Measurements from ENCODE around the gene TEP1. TPM values are rescaled to one million over a fixed set of nuclear protein-coding genes. Genes with fewer than 3 reads are reported as not detected.

TEP1 gene
- polyA plus RNA-seq, 3 donors: 2.3 to 78.9 (median 7.1) TPM

GRCh38 chr14:20327005-20327869, 86.1 kb downstream of the TEP1 start:
- Histone ChIP-seq H3K79me2 (ENCODE audit: insufficient read depth, low read length) (peaks cover 23% of the 10 kb centered on the region), H4K20me1 (ENCODE audit: insufficient read depth, low read length) (no peaks in the 10 kb centered on the region), H3K4me3 (replicated peaks in 1 of 3; ENCODE audit: low read depth in 2 of 3, low read length in 3 of 3) (no peak overlapping the region), H3K4me2 (replicated peaks; ENCODE audit: extremely low read depth, low read length, poor library complexity, severe bottlenecking) (peak overlapping the region; percentile 10), H2AFZ (ENCODE audit: insufficient read depth, low read depth, low read length, poor library complexity, severe bottlenecking) (no peak overlapping the region), H3K27ac (ENCODE audit: low read depth in 1 of 2, low read length in 2 of 2) (no peak overlapping the region), H3K4me1 (ENCODE audit: control insufficient read depth in 1 of 2, insufficient read depth in 2 of 2, low read length in 2 of 2) (peaks cover 0 to under 1% of the 10 kb centered on the region in 2 donors), H3K27me3 (ENCODE audit: control insufficient read depth in 2 of 2, insufficient read depth in 2 of 2, low read length in 2 of 2) (no peaks in the 10 kb centered on the region), H3K36me3 (replicated peaks in 1 of 2; ENCODE audit: control insufficient read depth in 1 of 2, insufficient read depth in 2 of 2, low read length in 2 of 2) (peaks cover 14 to 39% of the 10 kb centered on the region in 2 donors), H3K9ac (ENCODE audit: insufficient read depth, low read length, poor library complexity, severe bottlenecking) (no peak overlapping the region), H3K9me3 (replicated peaks in 1 of 2; ENCODE audit: control insufficient read depth in 1 of 2, insufficient read depth in 1 of 2, low read length in 2 of 2) (no peaks in the 10 kb centered on the region)
- Mint-ChIP-seq H3K4me1 (peaks cover 15% of the 10 kb centered on the region), H3K9me3 (no peaks in the 10 kb centered on the region), H3K27me3 (ENCODE audit: low read depth in 3 of 3) (no peaks in the 10 kb centered on the region), H3K36me3 (peaks cover 16 to 26% of the 10 kb centered on the region in 2 donors), H3K4me3 (no peak overlapping the region), H3K27ac (peak overlapping the region in 1 of 7 donors; percentile 13)
- peak; percentile 81 for TF ChIP-seq CTCF (IDR thresholded peaks at IDR 0.05)
- intact Hi-C loops (cut with micrococcal nuclease): loop anchor here (2.0 to 5.0 kb wide), 3 partner anchors 282 to 360 kb away; partner anchors contain the start of gene ANG (in 1 of the 2)
- WGBS (ENCODE audit: insufficient coverage): no CpG with 5 or more reads among the region's 8 CpGs
- DNase-seq: peak; percentile 50 to 79 (median 61)

GRCh38 chr14:20317720-20318119, 95.6 kb downstream of the TEP1 start:
- no peaks in the 10 kb centered on the region for H3K27me3 Mint-ChIP-seq (ENCODE audit: low read depth in 3 of 3)
- no peak overlapping the region for H3K4me3 ChIP-seq (replicated peaks in 1 of 3; ENCODE audit: low read depth in 2 of 3, low read length in 3 of 3)
- H3K4me2 ChIP-seq (replicated peaks; ENCODE audit: extremely low read depth, low read length, poor library complexity, severe bottlenecking): no peak overlapping the region
- no peak overlapping the region for H3K9ac ChIP-seq (ENCODE audit: insufficient read depth, low read length, poor library complexity, severe bottlenecking)
- H3K36me3 ChIP-seq (replicated peaks in 1 of 2; ENCODE audit: control insufficient read depth in 1 of 2, insufficient read depth in 2 of 2, low read length in 2 of 2): peaks cover 43 to 55% of the 10 kb centered on the region in 2 donors
- no peak for DNase-seq
- peak overlapping the region in 1 of 7 donors; percentile 62 for H3K27ac Mint-ChIP-seq
- no peaks in the 10 kb centered on the region for H3K27me3 ChIP-seq (ENCODE audit: control insufficient read depth in 2 of 2, insufficient read depth in 2 of 2, low read length in 2 of 2)
- TF ChIP-seq CTCF (IDR thresholded peaks at IDR 0.05): no peak
- H3K4me1 ChIP-seq (ENCODE audit: control insufficient read depth in 1 of 2, insufficient read depth in 2 of 2, low read length in 2 of 2): no peaks in the 10 kb centered on the region
- no peak overlapping the region for H3K4me3 Mint-ChIP-seq
- WGBS (ENCODE audit: insufficient coverage): 99% methylated on average over 15 of the region's 16 CpGs
- no peaks in the 10 kb centered on the region for H3K79me2 ChIP-seq (ENCODE audit: insufficient read depth, low read length)
- H3K36me3 Mint-ChIP-seq: peaks cover 41 to 77% of the 10 kb centered on the region in 2 donors
- no peaks in the 10 kb centered on the region for H3K4me1 Mint-ChIP-seq
- intact Hi-C loops (cut with micrococcal nuclease): no loop called here
- H2AFZ ChIP-seq (ENCODE audit: insufficient read depth, low read depth, low read length, poor library complexity, severe bottlenecking): no peak overlapping the region
- no peaks in the 10 kb centered on the region for H3K9me3 ChIP-seq (replicated peaks in 1 of 2; ENCODE audit: control insufficient read depth in 1 of 2, insufficient read depth in 1 of 2, low read length in 2 of 2)
- H3K9me3 Mint-ChIP-seq: no peaks in the 10 kb centered on the region
- H4K20me1 ChIP-seq (ENCODE audit: insufficient read depth, low read length): no peaks in the 10 kb centered on the region
- no peak overlapping the region for H3K27ac ChIP-seq (ENCODE audit: low read depth in 1 of 2, low read length in 2 of 2)

Small RNA genes within 50 kb of the gene (small RNA-seq; reads per million reads assigned to genes)
- 9.7 reads per million, percentile 74 among the genes with 10 or more reads in this experiment for gene RNA5SP382 (ENCODE audit: insufficient read length, low read depth)
- gene SNORA79B (ENCODE audit: insufficient read length, low read depth): 35.7 reads per million, percentile 92 among the genes with 10 or more reads in this experiment
- 480 reads per million, percentile 98 among the genes with 10 or more reads in this experiment for gene SNORD126 (ENCODE audit: insufficient read length, low read depth)

Other genes with a start within 250 kb of the TEP1 start
- not detected for gene OR11G2, start 222.6 kb downstream of the TEP1 start, polyA plus RNA-seq
- gene OR11H6, start 189.8 kb downstream of the TEP1 start, polyA plus RNA-seq: not detected
- gene OR11H7, start 184.5 kb downstream of the TEP1 start, polyA plus RNA-seq: not detected
- gene OR11H4, start 174.2 kb downstream of the TEP1 start, polyA plus RNA-seq: not detected
- gene TTC5, start 107.5 kb downstream of the TEP1 start, polyA plus RNA-seq: 10 to 100 TPM in 2 of 3 donors, 1 to 10 TPM in 1; 6.2 to 18.4 (median 17.3) TPM
- 1 to 10 TPM; 3.5 to 8.6 (median 5.4) TPM for gene CCNB1IP1, start 80.2 kb downstream of the TEP1 start, polyA plus RNA-seq
- 1 to 10 TPM; 1.8 to 7.3 (median 3.9) TPM for gene PARP2, start 69.9 kb downstream of the TEP1 start, polyA plus RNA-seq
- under 1 TPM in 1 of 3 donors, not detected in 2; 0.04 TPM for gene KLHL33, start 22.7 kb upstream of the TEP1 start, polyA plus RNA-seq
- gene OSGEP, start 41.3 kb upstream of the TEP1 start, polyA plus RNA-seq: 100 to 1,000 TPM in 1 of 3 donors, 10 to 100 TPM in 2; 34.7 to 112 (median 40.0) TPM
- gene APEX1, start 41.7 kb upstream of the TEP1 start, polyA plus RNA-seq: 100 to 1,000 TPM in 1 of 3 donors, 10 to 100 TPM in 2; 69.7 to 208 (median 85.4) TPM
- 100 to 1,000 TPM in 1 of 3 donors, 10 to 100 TPM in 2; 19.4 to 106 (median 21.2) TPM for gene PIP4P1, start 47.9 kb upstream of the TEP1 start, polyA plus RNA-seq
- gene PNP, start 55.9 kb upstream of the TEP1 start, polyA plus RNA-seq: 100 to 1,000 TPM in 1 of 3 donors, 10 to 100 TPM in 2; 63.2 to 112 (median 67.5) TPM
- gene RNASE10, start 92.0 kb upstream of the TEP1 start, polyA plus RNA-seq: not detected
- not detected for gene RNASE9, start 147.5 kb upstream of the TEP1 start, polyA plus RNA-seq
- gene RNASE11, start 174.5 kb upstream of the TEP1 start, polyA plus RNA-seq: not detected
- gene RNASE12, start 177.9 kb upstream of the TEP1 start, polyA plus RNA-seq: not detected
- not detected for gene OR6S1, start 228.2 kb upstream of the TEP1 start, polyA plus RNA-seq

All from CD14-positive monocyte (primary cell).